Gastroesophageal sphincter (tissue), 3 donors: Measurements from ENCODE around the gene DCTN2.

Experiments used
- EP300 ChIP-seq: sonication (generic); formaldehyde crosslinking; IDR thresholded peaks from one replicate; pipeline ENCODE4 v1.6.1; 2017; ENCODE audit warnings: antibody characterized with exemption, mild to moderate bottlenecking
- POLR2A ChIP-seq, 2 donors: fragments of 450-650 bp; IDR thresholded peaks; one replicate each; pipeline ENCODE4 v1.6.1; 2017; ENCODE audit warnings: antibody characterized with exemption in 2 of 2, mild to moderate bottlenecking in 2 of 2, moderate library complexity in 1 of 2
- POLR2AphosphoS5 ChIP-seq: sonication (generic); formaldehyde crosslinking; IDR thresholded peaks from one replicate; pipeline ENCODE4 v1.6.1; 2017; ENCODE audit warnings: antibody characterized with exemption
- TF ChIP-seq, protein P1 (sequence below), 4 experiments: fragments of 200-600 bp in 2 of 4; fragments of 450-650 bp in 2 of 4; sonication (generic) in 1 of 4; IDR thresholded peaks; one replicate each; pipeline ENCODE4 v1.5.1; 2017 to 2019; ENCODE audit warnings: antibody characterized with exemption in 4 of 4, mild to moderate bottlenecking in 2 of 4, moderate library complexity in 2 of 4

GRCh38 chr12:57490126-57490525 is 56.9 kb downstream of the DCTN2 start:
- TF ChIP-seq EP300 (no peak), POLR2A (IDR thresholded peaks at IDR 0.05) (no peak), POLR2AphosphoS5 (no peak)
- TF ChIP-seq, protein P1, sequence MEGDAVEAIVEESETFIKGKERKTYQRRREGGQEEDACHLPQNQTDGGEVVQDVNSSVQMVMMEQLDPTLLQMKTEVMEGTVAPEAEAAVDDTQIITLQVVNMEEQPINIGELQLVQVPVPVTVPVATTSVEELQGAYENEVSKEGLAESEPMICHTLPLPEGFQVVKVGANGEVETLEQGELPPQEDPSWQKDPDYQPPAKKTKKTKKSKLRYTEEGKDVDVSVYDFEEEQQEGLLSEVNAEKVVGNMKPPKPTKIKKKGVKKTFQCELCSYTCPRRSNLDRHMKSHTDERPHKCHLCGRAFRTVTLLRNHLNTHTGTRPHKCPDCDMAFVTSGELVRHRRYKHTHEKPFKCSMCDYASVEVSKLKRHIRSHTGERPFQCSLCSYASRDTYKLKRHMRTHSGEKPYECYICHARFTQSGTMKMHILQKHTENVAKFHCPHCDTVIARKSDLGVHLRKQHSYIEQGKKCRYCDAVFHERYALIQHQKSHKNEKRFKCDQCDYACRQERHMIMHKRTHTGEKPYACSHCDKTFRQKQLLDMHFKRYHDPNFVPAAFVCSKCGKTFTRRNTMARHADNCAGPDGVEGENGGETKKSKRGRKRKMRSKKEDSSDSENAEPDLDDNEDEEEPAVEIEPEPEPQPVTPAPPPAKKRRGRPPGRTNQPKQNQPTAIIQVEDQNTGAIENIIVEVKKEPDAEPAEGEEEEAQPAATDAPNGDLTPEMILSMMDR (IDR thresholded peaks at IDR 0.05), result no peak
